ENCODE results near the gene GLOD5.

Gene GLOD5

GRCh38 chrX:48769230-48769629, 7.7 kb downstream of the GLOD5 start:
- DNase-seq, result no peak

- no peak for DNase-seq
Observed at GRCh38 chrX:48770296-48770695, 8.7 kb downstream of the GLOD5 start.

DNA sequence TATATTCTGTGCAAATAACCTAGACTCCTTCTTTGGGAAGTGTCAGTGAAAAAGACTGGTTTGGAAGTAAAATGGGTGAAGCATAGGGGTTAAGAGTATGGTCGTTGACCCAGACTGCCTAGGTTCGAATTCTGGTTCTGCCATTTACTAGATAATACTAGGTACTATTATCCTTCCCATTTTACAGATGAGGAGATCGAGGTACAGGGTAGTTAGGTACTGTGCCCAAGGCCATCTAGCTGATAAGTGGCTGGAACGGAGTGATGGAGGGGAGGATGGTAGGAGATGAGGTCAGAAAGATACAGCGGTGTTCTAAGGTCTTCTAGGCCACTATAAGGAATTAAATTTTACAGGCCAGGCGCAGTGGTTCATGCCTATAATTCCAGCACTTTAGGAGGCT, 11.1 kb downstream of the GLOD5 start:
- no peak for DNase-seq

- DNase-seq, result no peak
Observed at GRCh38 chrX:48776818-48777439, 15.4 kb downstream of the GLOD5 start.

DNA sequence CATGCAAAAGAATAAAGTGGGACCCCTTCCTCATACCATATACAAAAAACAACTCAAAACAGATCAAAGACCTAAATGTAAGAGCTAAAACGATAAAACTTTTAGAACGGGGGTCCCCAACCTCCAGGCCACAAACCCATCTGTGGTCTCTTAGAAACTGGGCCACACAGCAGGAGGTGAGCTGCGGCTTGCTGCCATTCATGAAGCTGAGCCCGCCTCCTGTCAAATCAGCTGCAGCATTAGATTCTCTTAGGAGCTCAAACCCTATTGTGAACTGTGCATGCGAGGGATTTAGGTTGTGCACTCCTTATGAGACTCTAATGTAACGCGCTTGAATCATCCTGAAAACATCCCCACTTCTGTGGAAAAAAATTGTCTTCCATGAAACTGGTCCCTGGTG, 17.9 kb downstream of the GLOD5 start:
- no peak for DNase-seq

- DNase-seq, result no peak
Observed at GRCh38 chrX:48781705-48782104, 20.2 kb downstream of the GLOD5 start.

GRCh38 chrX:48782216-48782615, 20.7 kb downstream of the GLOD5 start:
- no peak for DNase-seq

DNA sequence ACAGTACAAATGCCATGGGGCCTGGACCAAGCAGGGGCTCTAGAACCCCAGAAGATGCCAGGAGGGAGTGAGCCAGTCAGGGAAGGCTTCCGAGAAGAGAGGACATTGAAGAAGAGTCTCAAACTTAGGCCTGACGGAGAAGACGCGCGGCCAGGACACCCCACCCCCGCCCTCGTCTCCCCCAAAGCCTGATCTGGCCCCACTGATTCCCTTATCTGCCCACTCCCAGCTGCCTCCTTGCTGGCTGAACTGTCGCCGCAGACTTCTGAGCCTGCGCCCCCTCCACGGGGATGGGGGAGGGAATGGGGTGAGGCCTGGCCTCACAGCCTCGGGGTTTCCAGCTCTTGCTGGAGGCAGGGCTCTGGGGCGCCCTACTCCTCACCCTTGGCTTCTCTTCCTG, 21.2 kb downstream of the GLOD5 start:
- no peak for DNase-seq

DNA sequence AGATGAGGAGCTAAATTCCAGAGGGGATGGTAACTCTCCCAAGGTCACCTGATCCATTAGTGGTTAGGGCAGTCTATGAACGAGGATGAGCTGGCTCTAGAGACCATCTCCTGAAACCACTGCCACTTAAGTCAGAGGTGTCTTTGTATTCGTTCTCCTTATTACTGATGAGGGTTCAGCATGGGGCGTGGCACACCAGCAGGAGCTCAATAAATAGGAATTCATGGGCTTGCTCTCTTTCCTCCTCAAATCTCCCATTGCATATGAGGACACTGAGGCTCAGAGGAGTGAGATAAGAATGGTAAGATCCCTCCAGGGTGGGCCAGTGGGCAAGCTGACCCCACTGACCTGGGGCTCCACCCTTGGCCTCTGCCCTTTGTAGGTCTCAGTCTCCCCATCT, 23.2 kb downstream of the GLOD5 start:
- DNase-seq, result no peak

GRCh38 chrX:48785186-48785539, 23.6 kb downstream of the GLOD5 start:
- no peak for DNase-seq

- DNase-seq, result no peak
Observed at GRCh38 chrX:48785540-48786214, 24.1 kb downstream of the GLOD5 start.

GRCh38 chrX:48786341-48786800, 24.8 kb downstream of the GLOD5 start, which contains the start of gene GATA1:
Gene GATA1, plus strand, starts transcription at chrX:48786590. Its CDS starts 4,520 bp downstream, at chrX:48791110.
- DNase-seq, result no peak

- no peak for DNase-seq
Observed at GRCh38 chrX:48786825-48787504, 25.4 kb downstream of the GLOD5 start.

DNA sequence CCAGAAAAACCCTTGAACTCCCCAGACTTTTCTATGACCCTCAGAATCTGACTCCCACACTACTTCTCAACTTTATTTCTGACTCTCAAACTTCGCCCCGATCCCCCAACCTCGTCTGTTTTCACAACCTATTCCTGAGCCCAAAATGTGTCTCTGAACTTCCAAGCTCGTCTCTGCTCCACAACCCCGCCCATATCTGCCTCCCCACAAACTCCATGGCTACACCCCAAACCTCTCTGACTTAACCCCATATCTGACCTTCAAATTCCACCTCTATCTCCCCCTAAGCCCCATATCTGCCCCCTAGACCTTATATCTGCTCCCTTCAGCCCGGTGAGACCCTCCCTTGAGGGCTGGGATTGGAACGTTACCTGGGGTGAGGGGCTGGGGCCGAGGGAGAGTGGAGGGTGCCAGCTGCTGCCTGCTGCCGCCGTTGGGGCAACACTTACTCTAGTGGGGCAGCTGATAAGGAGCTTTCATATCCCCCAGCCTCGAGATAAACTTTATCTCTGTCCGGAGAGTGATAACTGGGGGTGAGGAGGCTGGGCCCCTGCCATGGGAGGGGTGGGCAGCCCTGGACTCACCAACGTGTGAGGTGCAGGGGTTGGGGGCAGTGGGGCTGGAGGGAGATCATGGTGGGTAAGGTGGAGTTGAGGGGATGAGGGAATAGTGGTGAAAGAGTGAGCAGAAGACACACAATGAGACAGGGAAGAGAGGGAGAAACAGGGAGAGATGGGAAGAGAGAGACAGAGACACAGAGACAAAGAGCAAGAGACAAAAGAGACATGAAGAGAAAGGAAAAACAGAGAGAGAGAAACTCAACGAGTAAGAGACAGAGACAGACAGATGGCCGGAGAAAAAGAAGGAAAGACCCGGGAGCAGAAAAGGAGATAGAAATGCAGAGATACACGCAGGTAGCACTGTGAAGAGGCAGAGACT, 26.2 kb downstream of the GLOD5 start:
- DNase-seq, result no peak

- DNase-seq, result no peak
Observed at GRCh38 chrX:48789366-48790220, 28.0 kb downstream of the GLOD5 start.

GRCh38 chrX:48790477-48790876, 28.9 kb downstream of the GLOD5 start:
- DNase-seq, result no peak

DNA sequence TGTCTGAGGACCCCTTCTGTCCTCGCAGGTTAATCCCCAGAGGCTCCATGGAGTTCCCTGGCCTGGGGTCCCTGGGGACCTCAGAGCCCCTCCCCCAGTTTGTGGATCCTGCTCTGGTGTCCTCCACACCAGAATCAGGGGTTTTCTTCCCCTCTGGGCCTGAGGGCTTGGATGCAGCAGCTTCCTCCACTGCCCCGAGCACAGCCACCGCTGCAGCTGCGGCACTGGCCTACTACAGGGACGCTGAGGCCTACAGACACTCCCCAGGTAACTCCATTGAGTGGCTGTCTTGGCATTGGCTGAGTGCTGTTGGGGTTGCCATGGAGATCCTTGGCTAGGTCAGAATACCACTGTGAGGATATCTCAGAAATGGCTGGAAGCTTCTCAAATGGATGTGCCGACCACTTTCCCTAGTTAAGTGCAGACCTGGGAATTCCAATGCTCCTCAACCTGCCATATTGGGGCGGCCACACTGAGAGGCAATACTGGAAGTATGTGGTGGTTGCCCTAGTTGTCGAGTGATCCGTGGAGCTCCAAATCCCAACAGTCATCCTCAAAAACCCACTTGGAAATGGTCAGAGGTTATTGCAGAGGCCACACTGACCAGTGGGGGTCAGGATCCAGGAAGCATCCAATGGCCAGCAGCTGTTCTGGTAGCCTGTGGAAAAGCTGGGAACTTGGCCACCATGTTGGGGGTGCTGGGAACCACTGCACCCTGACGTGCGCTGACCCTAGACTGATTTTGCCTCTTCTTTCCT, 29.7 kb downstream of the GLOD5 start:
- no peak for DNase-seq

GRCh38 chrX:48792219-48792618, 30.7 kb downstream of the GLOD5 start:
- no peak for DNase-seq

GRCh38 chrX:48793935-48794334, 32.4 kb downstream of the GLOD5 start:
- DNase-seq, result no peak

DNA sequence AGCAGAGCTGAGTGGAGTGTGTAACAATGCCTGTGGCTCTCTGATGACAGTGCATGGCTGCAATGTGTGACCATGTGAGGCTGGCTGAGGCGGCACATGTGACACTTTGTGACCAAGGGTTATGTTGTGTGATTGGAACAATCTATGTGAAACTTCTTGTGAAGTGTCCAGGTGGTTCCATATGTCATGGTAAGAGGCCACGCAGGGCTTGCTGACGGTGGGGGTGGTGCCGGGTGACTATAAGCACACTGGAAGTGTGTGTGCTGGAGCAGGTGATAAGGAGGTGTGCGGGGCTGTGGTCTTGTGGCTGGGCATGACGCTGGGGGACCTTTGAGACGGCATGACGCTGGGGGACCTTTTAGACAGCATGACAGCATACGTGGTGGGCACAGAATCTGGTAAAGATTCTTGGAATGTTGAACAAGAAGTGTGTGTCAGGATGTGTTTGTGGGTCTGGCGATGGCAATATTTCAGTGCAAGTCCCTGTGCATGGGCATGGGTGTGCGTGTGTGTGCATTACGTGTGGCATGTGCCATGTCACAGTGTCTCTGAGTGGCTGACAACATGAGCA, 32.9 kb downstream of the GLOD5 start:
- no peak for DNase-seq
